ENCODE results near the gene DTL. TPM values are rescaled to one million over a fixed set of nuclear protein-coding genes. Genes with fewer than 3 reads are reported as not detected.

The DTL gene
- total and polyA plus RNA-seq, 2 of the 13 experiments (the other 11 are each of a cell fraction or from before 2014, with no cell fraction given): 10.4 to 32.8 TPM

GRCh38 chr1:212035123-212035834, at the start of gene DTL, which contains the start of gene INTS7 (continued):
- TF ChIP-seq SNAPC4 (CRISPR knock-in tag; IDR thresholded peaks at IDR 0.05): no peak
- peak; percentile 74; the same call in 1 of the 2 replicates for TF ChIP-seq KDM5A (IDR thresholded peaks at IDR 0.05; ENCODE audit: borderline replicate concordance, low read length)
- peak; percentile 67 for TF ChIP-seq HNF4A (CRISPR knock-in tag; IDR thresholded peaks at IDR 0.05)
- peak; percentile 71; the same call in 1 of the 2 replicates for TF ChIP-seq FOXK2 (IDR thresholded peaks at IDR 0.05)
- peak; percentile 92 for TF ChIP-seq KAT8 (CRISPR knock-in tag; IDR thresholded peaks at IDR 0.05)
- 0 out of 2 replicates have a peak, but pooled peaks have one; percentile 19 for TF ChIP-seq ZBTB7A (CRISPR knock-in tag; IDR thresholded peaks at IDR 0.05)
- no peak; the same call in 1 of the 2 replicates for TF ChIP-seq ZBTB10 (CRISPR knock-in tag; IDR thresholded peaks at IDR 0.05; ENCODE audit: borderline replicate concordance)
- peak; percentile 79; the same call in 1 of the 2 replicates for TF ChIP-seq ZNF891 (CRISPR knock-in tag; IDR thresholded peaks at IDR 0.05)
- TF ChIP-seq ZNF691 (CRISPR knock-in tag; IDR thresholded peaks at IDR 0.05; ENCODE audit: borderline replicate concordance, low read depth): no peak
- peak; percentile 35; the same call in 1 of the 2 replicates for TF ChIP-seq HCFC1 (IDR thresholded peaks at IDR 0.05; ENCODE audit: low read depth, low read length)
- TF ChIP-seq ZFP36L1 (CRISPR knock-in tag; IDR thresholded peaks at IDR 0.05): peak; percentile 74; the same call in 1 of the 2 replicates
- peak; percentile 43; the same call in 1 of the 2 replicates for TF ChIP-seq ZNF614 (CRISPR knock-in tag; IDR thresholded peaks at IDR 0.05; ENCODE audit: borderline replicate concordance)
- TF ChIP-seq SNAPC2 (CRISPR knock-in tag; IDR thresholded peaks at IDR 0.05): peak; percentile 94
- no peak for TF ChIP-seq ZBTB8A (CRISPR knock-in tag; IDR thresholded peaks at IDR 0.05; ENCODE audit: borderline replicate concordance, low read depth)
- peak; percentile 60; the same call in 1 of the 2 replicates for TF ChIP-seq HNRNPL (IDR thresholded peaks at IDR 0.05; ENCODE audit: low read depth, low read length)
- 0 out of 2 replicates have a peak, but pooled peaks have one; percentile 62 for TF ChIP-seq ZSCAN29 (CRISPR knock-in tag; conservative IDR thresholded peaks at IDR 0.05)
- peak; percentile 93 to 94 for TF ChIP-seq POLR2A (IDR thresholded peaks at IDR 0.05; ENCODE audit: insufficient read depth in 1 of 2, low read depth in 2 of 2, low read length in 2 of 2)
- no peak; a peak in 1 of 4 replicates for TF ChIP-seq EP300 (IDR thresholded peaks at IDR 0.05; ENCODE audit: low read depth in 2 of 2, low read length in 2 of 2)
- peak; percentile 47; the same call in 1 of the 2 replicates for TF ChIP-seq EP300 (CRISPR knock-in tag; IDR thresholded peaks at IDR 0.05; ENCODE audit: borderline replicate concordance)

All from HepG2 (cell line).